ENCODE data around the gene ZNF718.
"Not testable (repeated sequence)": the region's sequence is repeated elsewhere in the genome, so short reads cannot be mapped to it uniquely, and the experiment has no call there.

ZNF718 gene

DNA sequence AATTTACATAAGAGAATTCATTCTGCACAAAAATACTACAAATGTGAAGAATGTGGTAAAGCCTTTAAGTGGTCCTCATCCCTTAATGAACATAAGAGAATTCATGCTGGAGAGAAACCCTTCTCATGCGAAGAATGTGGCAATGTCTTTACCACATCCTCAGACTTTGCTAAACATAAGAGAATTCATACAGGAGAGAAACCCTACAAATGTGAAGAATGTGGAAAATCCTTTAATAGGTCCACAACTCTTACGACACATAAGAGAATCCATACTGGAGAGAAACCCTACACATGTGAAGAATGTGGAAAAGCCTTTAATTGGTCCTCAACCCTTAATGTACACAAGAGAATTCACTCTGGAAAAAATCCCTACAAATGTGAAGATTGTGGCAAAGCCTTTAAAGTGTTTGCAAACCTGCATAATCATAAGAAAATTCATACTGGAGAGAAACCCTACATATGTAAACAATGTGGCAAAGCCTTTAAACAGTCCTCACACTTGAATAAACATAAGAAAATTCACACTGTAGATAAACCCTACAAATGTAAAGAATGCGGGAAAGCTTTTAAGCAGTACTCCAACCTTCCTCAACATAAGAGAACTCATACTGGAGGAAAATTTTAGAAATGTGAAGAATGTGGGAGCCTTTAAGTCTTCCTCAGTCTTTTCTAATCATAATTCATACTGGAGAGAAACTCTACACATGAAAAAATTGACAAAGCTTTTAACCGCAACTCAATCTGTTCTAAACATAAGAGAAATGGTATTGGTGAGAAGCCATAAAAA, 37.4 kb downstream of the ZNF718 start:
- DNase-seq: no peak

DNA sequence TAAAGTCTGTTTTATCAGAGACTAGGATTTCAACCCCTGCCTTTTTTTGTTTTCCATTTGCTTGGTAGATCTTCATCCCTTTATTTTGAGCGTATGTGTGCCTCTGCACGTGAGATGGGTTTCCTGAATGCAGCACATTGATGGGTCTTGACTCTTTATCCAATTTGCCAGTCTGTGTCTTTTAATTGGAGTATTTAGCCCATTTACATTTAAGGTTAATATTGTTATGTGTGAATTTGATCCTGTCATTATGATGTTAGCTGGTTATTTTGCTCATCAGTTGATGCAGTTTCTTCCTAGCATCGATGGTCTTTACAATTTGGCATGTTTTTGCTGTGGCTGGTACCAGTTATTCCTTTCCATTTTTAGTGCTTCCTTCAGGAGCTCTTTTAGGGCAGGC, 45.3 kb downstream of the ZNF718 start:
- DNase-seq: not testable (repeated sequence)

- not testable (repeated sequence) for DNase-seq
Measured at GRCh38 chr4:171318-171717, 47.0 kb downstream of the ZNF718 start.

DNA sequence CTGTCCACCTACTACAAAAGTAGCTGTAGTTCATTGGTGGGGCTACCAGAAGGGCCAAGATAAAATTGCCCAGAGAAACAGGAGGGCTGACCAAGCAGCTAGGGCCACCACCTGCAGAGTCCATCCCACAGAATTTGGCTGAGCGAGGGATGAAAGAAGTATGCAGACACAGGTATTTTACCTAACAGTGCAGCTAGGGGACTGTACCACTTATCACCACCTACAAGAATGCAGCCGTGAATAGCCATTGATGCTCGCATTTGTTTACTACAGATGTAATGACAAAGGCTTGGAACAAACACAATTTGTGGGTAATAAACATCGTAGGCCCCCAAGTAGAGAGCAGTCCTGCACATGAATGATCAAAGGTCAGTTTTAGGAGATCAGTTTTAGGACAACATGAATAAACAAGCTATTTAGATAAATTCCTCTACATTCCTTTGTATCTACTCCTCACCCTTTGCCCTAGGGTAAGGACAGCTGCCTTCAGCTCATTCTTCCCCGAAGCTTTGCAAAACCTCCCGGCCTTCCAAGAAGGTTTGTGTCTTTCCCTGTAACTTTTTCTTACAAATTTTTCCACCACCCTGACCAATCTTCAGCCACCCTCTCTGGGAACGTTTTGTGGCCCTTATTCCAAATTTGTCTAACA, 49.5 kb downstream of the ZNF718 start:
- DNase-seq: no peak

DNA sequence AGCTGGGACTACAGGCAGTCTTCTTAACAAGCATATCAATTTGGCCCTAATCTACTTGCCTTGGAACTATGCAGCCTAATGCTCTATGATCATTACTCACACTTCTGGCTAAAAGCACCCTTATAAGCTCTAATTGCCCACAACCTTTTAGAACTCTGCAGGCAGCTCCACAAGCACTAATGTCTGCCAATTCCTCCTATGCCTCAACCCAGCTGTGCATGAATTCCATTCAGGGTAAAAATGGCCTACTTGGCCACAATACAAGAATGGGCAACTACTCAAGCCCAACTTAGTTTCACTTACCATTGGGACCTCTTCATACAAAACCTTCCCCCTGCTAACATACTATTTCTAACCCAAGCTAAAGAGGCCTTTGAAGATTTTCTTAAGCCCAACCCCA, 51.7 kb downstream of the ZNF718 start:
- no peak for DNase-seq

GRCh38 chr4:176995-177394, 52.7 kb downstream of the ZNF718 start:
- no peak for DNase-seq

GRCh38 chr4:182225-182624, 57.9 kb downstream of the ZNF718 start:
- DNase-seq: not testable (repeated sequence)

GRCh38 chr4:188091-188490, 63.8 kb downstream of the ZNF718 start:
- DNase-seq: no peak

- not testable (repeated sequence) for DNase-seq
Measured at GRCh38 chr4:195159-195558, 70.9 kb downstream of the ZNF718 start.

DNA sequence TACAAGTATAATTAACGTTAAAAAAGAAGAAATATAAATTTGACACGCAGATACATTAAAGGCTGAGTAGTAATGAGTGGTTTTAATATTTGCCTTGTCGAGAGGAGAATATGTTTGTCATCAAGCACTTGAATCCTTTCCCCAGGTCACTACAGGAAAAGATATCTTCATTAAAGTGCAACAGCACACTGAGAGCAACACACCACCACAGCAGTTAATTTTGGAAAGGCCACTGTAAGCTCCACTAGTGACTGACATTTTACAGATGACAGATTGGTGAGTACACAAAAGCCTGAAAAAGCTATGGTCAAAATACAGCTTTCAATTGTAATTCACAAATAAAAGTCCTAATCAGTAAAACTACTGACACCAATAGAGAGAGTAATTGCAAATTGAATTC, 76.6 kb downstream of the ZNF718 start:
- DNase-seq: no peak

- not testable (repeated sequence) for DNase-seq
Measured at GRCh38 chr4:202822-203221, 78.5 kb downstream of the ZNF718 start.

- DNase-seq: no peak
Measured at GRCh38 chr4:205097-205756, 80.9 kb downstream of the ZNF718 start.

DNA sequence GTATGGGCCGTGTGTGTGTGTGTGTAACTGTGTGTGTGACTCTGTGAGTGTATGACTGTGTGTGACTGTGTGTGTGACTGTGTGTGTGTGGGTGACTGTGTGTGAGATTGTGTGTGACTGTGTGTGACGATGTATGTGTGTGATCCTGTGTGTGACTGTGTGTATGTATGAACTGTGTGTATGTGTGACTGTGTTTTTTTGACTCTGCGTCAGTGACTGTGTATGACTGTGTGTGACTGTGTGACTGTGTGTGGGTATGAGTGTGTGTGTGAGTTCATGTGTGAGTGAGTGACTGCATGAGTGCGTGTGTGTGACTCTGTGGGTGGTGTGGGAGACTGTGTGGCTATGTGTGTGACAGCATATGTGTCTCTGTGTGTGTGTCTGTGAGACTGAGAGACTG, 81.8 kb downstream of the ZNF718 start:
- no peak for DNase-seq

- DNase-seq: not testable (repeated sequence)
Measured at GRCh38 chr4:208416-209096, 84.3 kb downstream of the ZNF718 start.

DNA sequence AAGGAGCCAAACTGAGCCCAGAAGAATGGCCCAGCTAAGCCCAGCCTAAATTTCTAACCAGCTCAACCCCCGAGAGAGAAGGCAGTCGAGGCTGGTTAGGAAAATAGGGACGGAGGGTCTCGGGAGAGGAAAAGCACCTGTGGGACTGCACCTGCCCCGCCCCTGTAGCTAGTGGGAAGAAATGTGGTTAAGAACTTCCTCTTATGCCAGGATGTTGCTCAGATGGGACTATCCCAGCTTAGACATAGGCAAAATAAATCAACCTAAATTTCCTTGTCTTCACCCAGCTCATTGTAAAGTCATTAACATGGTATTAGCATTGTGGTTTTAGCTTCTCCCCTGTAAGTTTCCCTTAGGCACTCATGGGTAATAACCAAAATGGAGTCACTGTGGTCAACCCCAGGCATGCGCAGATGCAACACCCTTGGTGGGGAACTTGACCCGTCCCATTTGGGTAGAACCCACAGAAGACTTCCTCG, 86.8 kb downstream of the ZNF718 start:
- DNase-seq: peak; percentile 40

DNA sequence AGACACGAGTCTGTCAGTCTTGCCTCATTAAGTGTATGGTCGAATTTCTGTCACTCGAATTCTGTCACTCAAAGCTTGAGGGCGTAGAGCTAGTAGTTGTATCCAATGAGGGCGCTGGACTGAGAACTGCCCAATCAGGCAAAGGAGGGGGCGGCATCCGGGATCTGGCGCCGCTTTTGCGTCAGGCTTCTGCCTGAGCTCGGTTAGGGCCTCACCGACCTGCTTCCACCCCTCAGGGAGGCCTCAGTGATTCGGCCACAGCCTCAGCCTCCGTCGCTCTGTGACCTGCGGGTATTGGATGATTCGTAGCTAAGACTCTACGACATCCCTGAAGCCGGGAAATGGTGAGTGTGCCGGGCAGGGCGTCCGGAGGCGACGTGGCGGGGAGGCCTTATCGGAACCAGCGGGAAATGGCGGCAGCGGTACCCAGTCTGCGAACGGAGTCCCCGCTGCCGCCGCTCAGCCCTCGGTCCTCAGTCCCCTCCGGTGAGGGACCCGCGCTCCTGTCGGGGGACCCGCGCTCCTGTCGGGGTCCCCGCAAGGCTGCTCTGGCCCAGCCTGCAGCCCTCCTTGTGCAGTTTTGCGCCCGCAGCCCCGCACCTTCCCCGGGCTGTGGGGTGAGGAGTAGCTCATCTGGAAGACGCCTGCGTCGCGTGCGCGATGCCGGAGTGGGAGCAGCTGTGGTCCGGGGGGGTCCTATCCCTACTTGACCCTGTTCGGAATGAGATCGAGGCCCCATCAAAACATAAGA, 88.3 kb downstream of the ZNF718 start:
- peak; percentile 7 for DNase-seq

DNA sequence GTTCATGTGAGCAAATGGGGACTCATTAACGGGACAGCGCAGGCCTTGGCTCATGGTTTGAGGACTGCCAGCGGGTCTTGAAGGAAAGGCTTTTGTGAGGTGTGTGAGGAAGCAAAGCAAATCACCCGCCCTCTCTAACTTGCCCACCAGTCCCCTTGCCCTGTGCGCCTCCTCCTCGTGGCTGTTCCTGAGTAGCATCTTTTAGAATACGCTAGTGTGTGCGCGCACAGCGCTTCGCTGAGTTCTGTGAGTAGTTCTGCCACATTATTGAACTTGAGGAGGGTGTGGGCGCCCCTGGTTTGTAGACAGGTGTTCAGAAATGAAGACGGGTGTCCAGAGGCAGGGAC, 88.9 kb downstream of the ZNF718 start:
- DNase-seq: not testable (repeated sequence)
